GM21528 (cell line): Measurements from ENCODE around the gene SLC4A11.

Experiments used
- ATAC-seq: cut with Tn5 transposase; IDR thresholded peaks from one replicate; pipeline ENCODE4 v1.9.1; 2021; ENCODE audit warnings: mild to moderate bottlenecking, moderate library complexity; ENCODE audit not compliant: unreplicated experiment, low FRiP score

Gene SLC4A11

DNA sequence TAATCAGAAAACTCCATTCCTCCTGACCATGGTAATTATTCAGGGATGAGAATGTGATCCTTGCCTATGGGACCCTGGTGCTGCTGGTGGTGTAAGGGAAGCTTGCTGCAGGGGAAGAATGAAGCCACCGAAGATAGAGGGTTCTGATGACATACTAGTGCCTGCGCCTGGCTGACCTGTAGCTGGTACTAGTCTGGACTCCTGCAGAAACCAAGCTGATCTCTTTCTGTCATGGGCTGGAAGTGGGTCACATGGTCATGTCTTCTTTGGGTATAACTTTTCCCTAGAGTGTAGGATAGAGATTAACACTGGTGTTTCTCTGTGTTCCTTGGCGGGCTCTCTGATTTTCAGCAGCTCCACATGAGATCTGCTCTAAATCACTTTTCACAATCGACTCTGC, 8.6 kb upstream of the SLC4A11 start:
- no peak for ATAC-seq

DNA sequence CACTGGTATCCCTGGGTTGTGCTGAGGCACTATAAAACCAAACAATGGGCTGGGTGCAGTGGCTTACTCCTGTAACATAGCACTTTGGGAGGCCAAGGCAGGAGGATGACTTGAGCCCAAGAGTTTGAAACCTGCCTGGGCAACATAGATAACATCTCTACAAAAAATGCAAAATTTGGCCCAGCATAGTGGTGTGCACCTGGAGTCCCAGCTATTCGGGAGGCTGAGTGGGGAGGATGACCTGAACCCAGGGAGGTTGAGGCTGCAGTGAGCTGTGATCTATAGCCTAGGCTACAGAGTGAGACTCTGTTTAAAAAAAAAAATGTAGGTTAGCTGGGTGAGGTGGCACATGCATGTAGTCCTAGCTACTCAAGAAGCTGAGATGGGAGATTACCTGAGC, 7.7 kb upstream of the SLC4A11 start:
- ATAC-seq: no peak

DNA sequence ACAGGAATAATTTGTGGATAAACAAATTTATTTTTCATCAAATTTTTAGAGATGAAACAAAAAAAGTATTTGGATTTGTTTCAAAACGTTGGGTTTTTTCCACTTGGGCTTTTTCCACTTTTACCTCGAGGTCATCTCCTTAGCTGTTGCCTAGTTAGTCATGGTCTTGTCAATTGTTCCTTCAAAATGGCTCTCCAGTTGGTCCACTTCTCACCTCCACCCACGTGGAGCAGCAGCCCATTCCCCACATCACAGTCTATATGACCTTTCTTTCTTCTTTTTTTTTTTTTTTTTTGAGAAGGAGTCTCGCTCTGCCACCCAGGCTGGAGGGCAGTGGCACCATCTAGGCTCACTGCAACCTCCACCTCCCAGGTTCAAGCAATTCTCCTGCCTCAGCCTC, 6.7 kb upstream of the SLC4A11 start:
- ATAC-seq: no peak

DNA sequence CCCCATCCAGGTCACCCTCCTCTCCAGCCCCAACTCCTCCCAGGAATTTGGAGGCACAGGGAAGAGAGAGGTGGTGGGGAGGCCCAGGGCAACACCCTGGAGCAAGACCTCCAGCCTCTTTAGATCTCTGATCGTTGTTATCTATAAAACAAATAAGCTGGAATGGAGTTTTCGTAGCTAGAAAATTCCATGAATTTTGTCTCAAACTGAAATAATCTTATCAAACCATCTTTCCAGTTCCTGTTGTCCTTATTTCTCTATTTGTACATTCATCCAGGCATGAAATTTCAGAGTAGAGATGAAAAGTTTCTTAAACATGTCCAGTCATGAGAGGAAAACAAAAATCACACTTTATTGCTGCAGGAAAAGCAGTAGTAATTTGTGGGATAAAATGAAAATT, 6.2 kb upstream of the SLC4A11 start:
- no peak for ATAC-seq

DNA sequence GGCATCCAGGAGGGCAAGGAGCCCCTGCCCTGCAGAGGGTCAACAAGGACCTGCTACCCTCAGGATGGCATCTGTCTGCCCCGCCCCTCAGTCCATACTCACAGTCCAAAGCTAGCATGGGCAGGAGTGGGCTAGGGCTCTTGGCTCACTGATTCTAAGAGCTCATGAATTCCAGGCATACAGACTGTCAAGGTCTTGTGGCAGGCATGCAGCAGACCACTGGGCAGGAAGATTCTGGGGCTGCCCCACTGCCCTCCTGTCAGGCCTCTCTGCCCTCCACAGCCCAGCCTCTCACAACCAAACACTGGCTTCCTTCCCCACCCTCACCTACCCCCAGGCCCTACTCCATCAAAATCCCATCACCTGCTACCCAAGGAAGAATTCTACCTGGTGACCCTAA, 5.6 kb upstream of the SLC4A11 start:
- ATAC-seq: no peak

DNA sequence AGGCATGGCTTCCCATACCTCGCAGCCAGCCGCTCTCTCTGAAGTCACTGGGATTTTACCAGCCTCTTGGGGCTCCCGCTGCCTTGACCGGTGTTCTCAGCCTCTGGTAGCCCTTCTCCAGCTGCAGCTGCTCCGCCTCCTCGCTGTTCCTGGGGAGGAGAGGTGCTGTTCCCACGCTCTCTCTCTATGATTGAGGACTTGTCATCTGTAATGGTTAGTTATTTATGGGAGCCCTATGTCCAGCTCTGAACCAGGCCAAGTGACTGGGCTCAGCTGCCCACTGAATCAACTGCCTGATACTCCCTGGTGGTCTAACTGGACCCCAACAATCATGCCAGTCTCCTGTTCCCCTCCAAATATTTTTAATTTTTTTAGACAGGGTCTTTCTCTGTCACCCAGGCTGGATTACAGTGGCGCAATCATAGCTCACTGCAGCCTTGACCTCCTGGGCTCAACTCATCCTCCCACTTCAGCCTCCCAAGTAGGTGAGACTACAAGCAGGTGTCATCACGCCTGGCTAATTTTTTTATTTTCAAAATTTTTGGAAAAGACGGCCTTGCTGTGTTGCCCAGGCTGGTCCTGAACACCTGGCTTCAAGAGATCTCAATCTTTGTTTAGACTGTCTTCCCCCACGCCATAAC, 4.8 kb upstream of the SLC4A11 start:
- no peak for ATAC-seq

DNA sequence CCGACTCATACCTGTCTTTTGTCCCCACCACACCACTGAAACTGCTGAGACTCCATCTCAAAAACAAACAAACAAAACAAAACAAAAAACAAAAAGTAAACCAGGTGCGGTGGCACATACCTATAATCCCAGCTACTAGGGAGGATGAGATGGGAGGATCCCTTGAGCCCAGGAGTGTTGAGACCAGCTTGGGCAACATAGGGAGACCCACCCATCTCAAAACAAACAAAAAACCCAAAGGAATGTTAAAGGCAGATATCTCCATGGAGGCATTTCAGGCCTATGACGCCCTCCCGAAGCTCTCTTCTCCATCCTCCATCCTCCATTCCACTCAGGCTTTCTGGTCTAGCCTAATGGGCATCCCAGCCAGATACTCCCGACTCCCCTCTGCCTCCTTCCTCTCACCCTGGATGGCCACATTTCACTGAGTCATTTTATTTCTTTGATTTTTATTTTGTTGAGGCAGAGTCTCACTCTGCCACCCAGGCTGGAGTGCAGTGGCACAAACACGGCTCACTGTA, 3.2 kb upstream of the SLC4A11 start:
- no peak for ATAC-seq

DNA sequence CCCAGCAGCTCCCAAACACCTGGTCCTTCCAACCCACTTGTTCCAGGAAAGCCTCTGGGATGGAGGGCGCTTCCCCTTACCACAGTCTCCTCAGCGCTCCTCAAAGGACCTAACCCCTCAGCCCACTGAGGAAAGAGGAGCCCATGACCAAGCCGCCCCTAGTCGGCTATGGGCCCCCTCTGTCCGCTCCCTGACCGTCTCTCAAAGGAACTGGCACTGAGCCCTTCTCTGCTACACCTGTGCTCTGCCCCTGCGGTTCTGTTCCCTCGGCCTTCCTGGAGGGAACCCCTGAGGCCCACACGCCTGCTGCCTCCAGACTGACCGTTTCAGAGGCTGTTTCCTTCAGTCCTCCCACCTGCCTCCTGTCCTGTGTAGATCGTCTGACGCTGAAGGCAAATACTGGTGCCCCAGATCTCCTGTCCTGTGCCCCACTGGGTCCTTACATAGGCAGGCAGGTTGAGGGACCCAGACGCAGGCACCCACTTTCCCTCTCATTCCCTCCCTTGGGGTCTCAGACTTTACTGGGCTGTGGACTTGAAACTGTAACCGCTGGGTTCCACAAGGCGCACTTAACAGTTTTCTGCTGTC, 1.9 kb upstream of the SLC4A11 start:
- ATAC-seq: no peak

DNA sequence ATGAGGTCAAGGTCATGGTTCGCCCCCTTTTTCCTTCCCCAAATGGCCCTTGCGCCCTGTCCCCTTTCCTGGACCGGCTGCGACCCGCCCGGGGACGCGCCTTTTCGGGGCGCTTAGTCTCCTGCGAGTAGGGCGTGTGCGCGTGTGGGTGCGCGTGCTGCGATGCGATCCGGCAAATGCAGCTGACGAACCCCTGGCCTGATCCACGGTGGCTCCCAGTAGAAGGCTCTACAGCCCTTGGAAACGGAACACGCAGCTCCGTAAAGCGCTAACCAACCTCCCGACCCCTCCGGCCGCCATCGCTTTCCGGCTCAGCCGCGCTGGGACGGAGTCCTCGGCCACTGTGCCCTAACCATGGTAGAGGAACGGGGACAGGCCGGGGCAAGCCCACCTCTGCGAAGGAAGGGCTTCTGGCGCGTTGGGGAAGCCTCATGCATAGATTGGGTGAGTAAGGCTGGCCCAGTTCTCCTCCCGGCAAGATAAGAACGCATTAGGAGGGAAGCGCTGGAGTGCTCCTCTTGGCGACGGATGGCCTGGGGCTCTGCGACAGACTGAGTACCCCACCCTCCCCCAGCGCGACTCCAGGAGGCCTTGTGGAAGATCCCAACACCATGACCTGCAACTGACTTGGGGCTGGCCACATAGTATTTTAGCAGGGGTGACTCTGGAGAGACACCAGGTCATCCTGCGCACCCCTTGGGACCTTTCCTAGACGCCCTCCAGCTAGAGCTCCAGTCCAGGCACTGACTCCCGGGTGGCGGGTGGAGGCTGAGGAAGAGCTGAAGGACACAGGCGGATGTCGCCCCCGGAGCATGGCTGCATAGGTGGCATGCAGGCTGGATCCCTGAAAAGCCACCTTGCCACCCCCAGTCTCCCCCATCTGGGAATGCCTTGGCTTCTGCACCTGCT, 1.1 kb upstream of the SLC4A11 start:
- ATAC-seq: no peak

DNA sequence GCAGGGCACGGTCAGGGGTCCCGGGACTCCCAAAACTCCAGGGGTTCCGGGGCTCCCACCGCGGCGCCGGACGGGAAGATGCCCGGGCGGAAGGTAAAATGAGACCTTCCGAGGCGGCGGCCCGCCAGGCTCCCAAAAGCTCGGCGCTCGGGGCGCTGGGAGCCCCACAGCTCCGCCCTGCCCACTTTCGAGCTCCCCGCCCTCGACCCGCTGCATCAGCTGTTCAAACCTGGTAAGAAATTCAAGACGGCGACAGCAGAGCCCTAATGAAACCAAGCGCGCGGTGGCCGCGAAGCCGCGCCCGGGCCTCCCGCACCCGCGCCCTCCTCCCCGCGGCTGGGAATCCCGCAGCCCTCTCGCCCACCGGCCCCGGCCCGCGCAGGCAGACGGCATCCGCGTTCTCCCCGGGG, 369 bp downstream of the SLC4A11 start:
- ATAC-seq: peak; percentile 38

DNA sequence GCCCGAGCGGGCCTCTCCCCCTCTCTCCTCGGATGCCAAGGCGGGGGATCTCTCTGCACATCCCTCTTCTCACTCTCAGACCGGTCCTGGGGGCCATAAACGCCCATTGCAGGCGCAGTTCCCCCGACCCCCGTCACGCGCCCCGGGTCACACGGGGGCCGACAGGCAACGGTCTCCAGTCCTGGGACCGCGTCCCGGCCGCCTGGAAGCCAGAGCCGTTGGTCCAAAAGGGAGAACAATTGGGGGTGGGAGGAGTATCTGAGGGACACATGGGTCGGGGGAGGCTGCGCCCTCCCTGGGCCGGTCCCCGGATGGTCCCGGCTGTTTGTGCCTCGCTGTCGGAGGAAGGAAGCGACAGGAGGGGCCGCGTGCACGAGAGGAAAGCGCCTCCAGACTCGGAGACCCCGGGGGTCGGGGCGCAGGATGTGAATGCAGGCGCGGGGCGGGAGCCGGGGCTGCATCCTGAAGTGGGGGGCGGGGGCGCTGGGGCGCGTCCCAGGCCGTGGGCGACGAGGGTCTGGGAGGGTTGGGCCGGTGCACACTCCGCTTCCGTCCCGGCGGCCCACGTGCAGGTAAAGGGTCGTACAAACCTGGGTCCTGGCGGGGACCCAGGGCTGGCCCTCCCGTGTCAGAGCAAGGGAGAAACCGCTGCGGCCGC, 903 bp downstream of the SLC4A11 start:
- peak; percentile 12 for ATAC-seq

DNA sequence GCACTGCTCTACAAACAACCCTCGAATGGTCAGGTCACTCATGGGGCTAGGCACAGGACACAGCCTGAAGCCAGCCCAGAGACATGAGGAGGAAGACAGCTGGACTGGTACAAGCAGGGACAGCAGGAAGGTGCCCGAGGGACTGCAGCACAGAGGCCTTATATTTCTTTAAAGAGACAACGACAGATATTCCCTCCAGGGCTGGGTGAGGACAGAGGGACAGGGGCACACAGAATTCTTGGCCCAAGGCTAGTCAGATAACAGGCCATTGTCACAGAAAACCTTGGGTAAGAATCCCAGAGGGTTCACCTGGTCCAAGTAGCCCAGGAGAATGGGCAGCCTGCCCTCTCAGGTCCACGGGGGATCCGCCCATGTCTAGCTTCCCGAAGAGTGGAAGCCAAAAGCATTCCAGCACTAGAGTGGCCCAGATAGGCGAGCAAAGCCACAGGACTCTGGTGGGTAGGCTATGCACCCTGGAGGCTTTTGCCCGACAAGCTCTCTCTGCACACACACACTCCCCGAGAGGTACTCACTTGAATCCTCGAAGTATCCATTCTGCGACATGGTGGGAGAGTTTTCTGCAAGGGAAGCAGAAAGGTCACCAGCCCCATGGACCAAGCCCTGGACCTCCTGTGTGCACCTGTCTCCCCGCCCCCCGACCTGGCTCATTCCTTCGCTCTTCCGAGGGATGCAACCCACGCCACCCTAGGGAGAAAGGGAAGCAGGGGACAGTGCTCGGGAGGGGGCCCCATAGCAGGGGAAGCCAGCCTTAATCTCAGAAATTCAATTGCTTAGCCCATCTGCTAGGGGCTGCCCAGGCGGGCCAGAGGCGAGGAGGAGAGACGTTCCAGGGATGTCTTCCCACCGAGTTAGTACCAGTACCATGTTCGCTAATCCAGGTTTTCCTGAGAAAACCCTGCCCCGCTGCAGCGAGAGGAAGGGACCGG, 1.7 kb downstream of the SLC4A11 start:
- ATAC-seq: no peak

DNA sequence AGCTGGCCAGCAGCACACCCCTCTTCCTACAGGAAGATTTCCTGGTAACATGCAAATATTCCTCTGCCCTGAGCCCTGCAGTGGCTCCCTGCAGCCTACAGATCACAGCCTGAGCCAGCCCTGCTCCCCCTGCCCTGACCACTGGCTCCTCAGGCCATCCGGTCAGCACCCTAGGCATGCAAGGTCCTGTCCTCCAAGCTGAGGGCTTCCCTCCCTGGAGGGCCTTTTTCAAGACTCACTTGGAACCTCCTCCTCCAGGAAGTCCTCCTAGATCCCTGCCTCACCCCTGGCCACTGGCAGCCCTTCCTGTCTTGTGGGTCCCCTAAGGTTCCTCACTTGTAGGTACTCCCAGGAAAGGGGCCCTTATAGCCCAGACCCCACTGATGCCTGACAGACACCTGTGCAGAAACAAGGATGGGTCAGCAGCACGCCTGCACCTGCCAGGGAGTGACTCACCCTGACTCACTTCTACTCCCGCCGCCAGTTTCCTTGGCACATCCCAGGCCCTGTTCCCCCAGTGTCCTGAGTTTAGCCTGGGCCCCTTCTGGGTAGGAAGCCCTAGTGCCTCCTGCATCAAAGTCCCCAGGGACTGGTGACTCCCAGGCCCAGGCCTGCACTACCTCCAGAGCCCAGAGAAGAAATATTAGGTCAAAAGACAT, 3.2 kb downstream of the SLC4A11 start:
- ATAC-seq: no peak

DNA sequence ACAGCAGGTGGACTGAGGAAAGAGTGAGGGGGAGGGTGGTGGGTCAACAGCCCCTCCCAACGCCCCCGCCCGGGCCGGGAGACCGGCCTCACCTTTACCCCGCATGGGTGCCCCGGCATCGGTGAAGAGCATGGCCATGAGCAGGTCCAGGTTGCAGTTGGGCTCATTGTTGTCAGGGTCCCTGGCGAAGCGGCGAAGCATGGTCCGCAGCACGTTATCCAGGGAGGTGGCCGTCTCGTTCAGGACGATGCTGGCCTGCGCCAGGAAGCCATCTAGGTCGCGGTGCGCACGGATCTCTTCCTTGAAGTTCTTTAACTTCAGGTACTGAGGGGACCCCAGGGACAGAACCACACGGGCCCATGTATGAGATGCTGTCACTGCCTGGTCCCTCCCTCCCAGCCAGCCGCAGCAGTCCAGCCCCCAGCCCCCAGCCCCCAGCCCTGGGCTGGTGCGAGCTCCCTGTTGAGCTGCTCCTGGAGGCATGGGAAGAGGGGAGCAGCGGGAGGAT, 4.9 kb downstream of the SLC4A11 start:
- ATAC-seq: no peak

DNA sequence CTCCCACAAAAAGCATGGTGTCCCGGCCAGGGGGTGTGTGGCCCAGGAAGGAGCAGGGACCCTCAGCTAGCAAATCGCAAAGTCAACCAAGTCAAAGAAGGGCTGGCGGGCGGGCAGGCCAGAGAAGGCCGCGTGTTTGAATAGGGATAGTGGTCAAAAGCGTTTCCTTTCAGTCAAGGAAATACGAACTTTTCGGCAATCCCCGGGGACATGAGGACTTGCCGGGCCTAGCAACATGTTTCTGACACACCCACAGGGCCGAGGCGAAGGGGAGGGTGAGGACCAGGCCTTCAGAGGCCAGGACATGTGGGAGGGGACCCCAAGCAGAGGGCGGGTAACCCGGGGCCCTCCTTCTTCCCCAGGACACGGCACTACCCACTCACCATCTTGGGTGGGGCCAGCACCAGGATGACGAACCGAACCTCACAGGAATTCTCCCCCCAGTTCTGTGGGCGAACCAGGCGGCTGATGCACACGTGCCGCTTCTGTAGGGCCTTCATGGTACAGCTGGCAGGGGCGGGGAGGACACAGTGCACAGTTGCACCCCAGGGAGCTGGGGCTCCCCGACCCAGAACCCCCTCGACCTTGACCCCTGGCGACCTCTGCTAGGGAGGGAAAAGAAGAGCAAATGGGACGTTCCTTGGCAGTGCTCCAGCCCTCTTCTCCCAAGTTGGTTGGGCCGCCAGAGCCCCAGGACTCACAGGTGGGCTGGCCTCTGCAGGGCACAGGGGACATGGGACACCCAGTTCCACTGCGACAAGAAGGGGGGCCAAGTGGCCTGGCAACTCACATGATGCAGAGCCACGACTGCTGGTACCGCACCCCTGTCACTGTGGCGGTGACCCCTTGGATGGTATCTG, 5.6 kb downstream of the SLC4A11 start:
- no peak for ATAC-seq

DNA sequence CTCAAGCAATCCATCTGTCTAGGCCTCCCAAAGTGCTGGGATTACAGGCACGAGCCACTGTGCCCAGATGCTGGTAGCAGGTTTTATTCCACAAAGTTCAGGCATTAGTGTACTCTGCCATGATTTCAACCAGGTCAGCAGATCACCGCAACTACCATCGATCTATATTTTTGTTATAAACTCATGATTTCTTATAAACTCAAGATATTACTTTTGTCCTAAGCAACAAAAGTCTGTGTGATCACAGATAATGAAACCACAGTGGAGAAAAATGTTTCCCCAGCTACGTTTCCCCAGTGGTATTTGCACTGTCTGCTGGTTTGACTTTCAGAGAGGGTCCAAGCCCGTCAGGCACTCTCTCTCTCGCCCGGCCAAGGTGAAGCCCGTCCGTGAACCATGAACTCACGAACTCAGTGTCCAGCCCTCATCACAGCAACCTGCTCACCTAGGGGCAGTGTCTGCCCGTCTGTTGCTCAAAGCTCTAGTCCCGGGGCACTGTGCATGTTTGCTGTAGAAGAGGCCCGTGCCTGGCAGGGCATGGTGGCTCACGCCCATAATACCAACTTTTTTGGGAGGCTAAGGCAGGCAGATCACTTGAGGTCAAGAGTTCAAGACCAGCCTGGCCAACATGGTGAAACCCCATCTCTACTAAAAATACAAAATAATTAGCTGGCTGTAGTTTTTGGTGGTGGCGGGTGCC, 7.0 kb downstream of the SLC4A11 start:
- no peak for ATAC-seq

DNA sequence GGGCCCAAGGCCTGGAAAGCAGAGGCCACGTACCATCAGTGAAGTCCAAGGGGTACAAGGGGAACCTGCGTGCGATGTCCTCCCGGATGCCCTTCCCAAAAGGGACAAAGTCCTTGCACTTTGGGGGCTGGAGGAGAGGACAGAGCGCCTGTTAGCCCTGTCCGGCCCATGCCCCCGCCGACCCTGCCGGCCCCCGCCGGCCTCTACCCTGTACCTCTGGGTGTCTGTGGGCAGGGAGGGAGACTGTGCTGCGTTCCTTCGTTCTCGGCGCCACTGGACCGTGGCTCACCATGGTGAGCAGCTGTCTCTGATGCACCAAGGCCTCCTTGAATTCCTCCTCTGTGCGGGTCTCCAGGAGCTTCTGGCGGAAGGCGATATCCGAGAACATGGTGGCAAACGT, 7.9 kb downstream of the SLC4A11 start:
- no peak for ATAC-seq

DNA sequence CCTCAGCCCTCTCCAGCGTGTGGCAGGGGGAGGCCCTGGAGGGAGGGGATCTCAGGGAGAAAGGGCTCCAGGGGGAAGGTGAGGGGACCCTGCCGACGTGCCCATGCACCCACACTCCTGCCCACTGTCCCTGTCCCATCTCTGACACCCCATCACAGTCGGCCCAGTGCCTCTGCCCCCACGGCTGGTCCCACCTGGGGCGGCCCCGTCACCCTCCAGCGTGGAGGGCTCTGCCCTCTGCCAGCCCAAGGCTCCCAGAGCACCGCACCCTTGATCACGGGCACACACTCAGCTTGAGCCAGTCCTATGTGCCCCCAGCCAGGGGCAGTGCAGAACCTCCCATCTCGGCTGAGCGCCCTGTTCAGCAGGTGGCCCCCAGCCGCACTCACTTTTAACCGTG, 9.2 kb downstream of the SLC4A11 start:
- no peak for ATAC-seq
